Activated CD4-positive, alpha-beta T cell treated with anti-CD3 and anti-CD28 coated beads, Interleukin-2, amount 10 ng/mL, durations not matched to agents 7 days and 5 days (primary cell): ENCODE data around the gene CARD11. TPM values are rescaled to one million over a fixed set of nuclear protein-coding genes. Genes with fewer than 3 reads are reported as not detected.

Source experiments
- CTCF ChIA-PET: fragments of 350-600 bp; sonication (Branson Sonifier 250); formaldehyde crosslinking; loops from one replicate; lab custom pipeline; 2021; ENCODE audit warnings: antibody characterized with exemption; lab: Charles Lee
- POLR2A ChIA-PET: fragments of 350-600 bp; sonication (Branson Sonifier 250); formaldehyde crosslinking; loops from one replicate; lab custom pipeline; 2021; ENCODE audit warnings: antibody characterized with exemption; lab: Charles Lee
- DNase-seq: peaks from one replicate; pipeline ENCODE4 v3.0.0-alpha.2; 2020
- H3K27ac Mint-ChIP-seq: one replicate; pipeline ENCODE4 v1.8.0; 2021; ENCODE audit warnings: mild to moderate bottlenecking, moderate library complexity, mixed read lengths
- H3K27me3 Mint-ChIP-seq: one replicate; pipeline ENCODE4 v1.8.0; 2021; ENCODE audit warnings: mixed read lengths
- H3K36me3 Mint-ChIP-seq: one replicate; pipeline ENCODE4 v1.8.0; 2021; ENCODE audit warnings: low read depth, mixed read lengths
- H3K4me1 Mint-ChIP-seq: one replicate; pipeline ENCODE4 v1.8.0; 2021; ENCODE audit warnings: mixed read lengths
- H3K4me3 Mint-ChIP-seq: one replicate; pipeline ENCODE4 v1.8.0; 2021; ENCODE audit warnings: mild to moderate bottlenecking, moderate library complexity, mixed read lengths
- H3K9me3 Mint-ChIP-seq: one replicate; pipeline ENCODE4 v1.8.0; 2021; ENCODE audit warnings: mixed read lengths
- total RNA-seq, 2 experiments: library from RNA; stranded (reverse); gene quantifications; one replicate each; pipeline ENCODE4 v1.2.3, GENCODE V29; 2021

Gene CARD11
- 100 to 1,000 TPM; 160 to 167 TPM for total RNA-seq

- peak within 1 kb of the TSS; percentile 95 for H3K27ac Mint-ChIP-seq
- no peaks in the 10 kb centered on the region for H3K9me3 Mint-ChIP-seq
- ChIA-PET POLR2A (interaction anchor here (0.6 kb wide), 1 partner anchor 65 kb away, joined by 3 read pairs; no protein-coding TSS in a partner anchor), CTCF (interaction anchor here (1.4 to 2.2 kb wide), 2 partner anchors 11 to 22 kb away, joined by 4 to 7 read pairs; no protein-coding TSS in a partner anchor)
- H3K4me3 Mint-ChIP-seq = peak within 1 kb of the TSS; percentile 99
- peak; percentile 74 for DNase-seq
- H3K4me1 Mint-ChIP-seq = peaks cover 50% of the 10 kb centered on the region
- no peaks in the 10 kb centered on the region for H3K27me3 Mint-ChIP-seq
- peaks cover 34% of the 10 kb centered on the region for H3K36me3 Mint-ChIP-seq
Observed at GRCh38 chr7:3043544-3044371, at the start of gene CARD11. Gene CARD11 (minus strand): TSS chr7:3043867. CDS start chr7:2958506, 85,361 bp downstream.

GRCh38 chr7:3092468-3092867 lies 48.8 kb upstream of the CARD11 start:
- Mint-ChIP-seq H3K4me3 (peak overlapping the region; percentile 30), H3K9me3 (no peaks in the 10 kb centered on the region), H3K4me1 (peaks cover 64% of the 10 kb centered on the region), H3K27me3 (no peaks in the 10 kb centered on the region), H3K27ac (peak overlapping the region; percentile 93), H3K36me3 (peaks cover 3% of the 10 kb centered on the region)
- ChIA-PET CTCF (interaction anchor here (0.6 to 4.8 kb wide), 15 partner anchors 8 to 869 kb away, joined by 3 to 21 read pairs (median 4); no protein-coding TSS in a partner anchor), POLR2A (interaction anchor here (0.6 to 1.4 kb wide), 4 partner anchors 9 to 499 kb away, joined by 3 to 6 read pairs (median 4); no protein-coding TSS in a partner anchor)
- DNase-seq = peak; percentile 83

DNA sequence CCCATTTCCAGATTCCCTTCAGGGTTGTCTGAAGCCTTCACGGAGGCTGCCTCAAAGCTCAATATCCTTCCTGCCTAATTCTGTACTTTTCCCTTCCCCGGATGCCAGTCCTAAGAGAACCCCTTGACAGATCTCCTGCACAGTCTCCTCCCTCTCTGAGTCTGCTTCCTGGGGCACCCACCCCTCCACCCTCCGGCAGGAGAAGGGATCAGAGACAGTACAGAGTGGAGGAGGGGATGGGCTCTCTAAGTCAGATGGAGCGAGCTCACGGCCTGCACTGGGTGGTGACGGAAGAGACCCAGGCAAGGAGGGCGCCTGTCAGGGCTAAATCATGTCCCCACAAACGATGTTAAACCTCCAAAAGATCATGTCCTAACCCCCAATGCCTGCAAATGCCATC lies 48.0 kb upstream of the CARD11 start:
- DNase-seq = no peak
- Mint-ChIP-seq H3K36me3 (peaks cover 3% of the 10 kb centered on the region), H3K9me3 (no peaks in the 10 kb centered on the region), H3K27me3 (no peaks in the 10 kb centered on the region), H3K27ac (peak overlapping the region; percentile 93), H3K4me3 (peak overlapping the region; percentile 46), H3K4me1 (peaks cover 63% of the 10 kb centered on the region)
- ChIA-PET POLR2A (no interaction called here), CTCF (interaction anchor here (0.6 to 4.8 kb wide), 9 partner anchors 10 to 381 kb away, joined by 3 to 21 read pairs (median 6); no protein-coding TSS in a partner anchor)

GRCh38 chr7:3089493-3089892 lies 45.8 kb upstream of the CARD11 start:
- ChIA-PET POLR2A (no interaction called here), CTCF (interaction anchor here (0.8 to 4.8 kb wide), 12 partner anchors 10 to 67 kb away, joined by 3 to 21 read pairs (median 4); no protein-coding TSS in a partner anchor)
- Mint-ChIP-seq H3K36me3 (peaks cover 3% of the 10 kb centered on the region), H3K4me1 (peaks cover 47% of the 10 kb centered on the region), H3K9me3 (no peaks in the 10 kb centered on the region), H3K27me3 (no peaks in the 10 kb centered on the region), H3K27ac (no peak overlapping the region), H3K4me3 (no peak overlapping the region)
- no peak for DNase-seq

- Mint-ChIP-seq H3K36me3 (peaks cover 3% of the 10 kb centered on the region), H3K4me3 (no peak overlapping the region), H3K9me3 (no peaks in the 10 kb centered on the region), H3K27ac (no peak overlapping the region), H3K27me3 (no peaks in the 10 kb centered on the region), H3K4me1 (peaks cover 29% of the 10 kb centered on the region)
- POLR2A ChIA-PET = no interaction called here
- DNase-seq = no peak
- CTCF ChIA-PET = interaction anchor here (0.9 to 1.5 kb wide), 7 partner anchors 12 to 221 kb away, joined by 3 to 7 read pairs (median 4); no protein-coding TSS in a partner anchor
Observed at GRCh38 chr7:3087243-3087755, 43.6 kb upstream of the CARD11 start.

DNA sequence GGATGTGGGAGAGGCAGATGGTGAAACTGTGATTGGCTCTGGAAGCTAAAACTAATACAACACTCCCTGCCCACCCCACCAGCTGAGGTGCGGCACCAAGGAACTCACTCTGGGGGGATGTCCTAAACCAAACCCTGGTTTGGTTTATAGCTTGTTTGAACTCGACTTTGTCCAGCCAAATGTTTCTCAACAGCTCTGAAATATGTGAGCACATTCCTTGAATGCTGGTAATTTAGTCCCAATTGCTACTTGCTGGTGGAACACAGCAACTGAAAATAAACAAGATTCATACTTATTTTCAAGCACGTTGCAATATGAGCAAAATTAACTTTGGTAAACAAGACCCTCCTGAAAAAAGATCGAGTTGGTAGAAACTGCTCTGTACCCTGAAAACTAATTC lies 39.7 kb upstream of the CARD11 start:
- Mint-ChIP-seq H3K4me1 (no peaks in the 10 kb centered on the region), H3K27ac (no peak overlapping the region), H3K27me3 (no peaks in the 10 kb centered on the region), H3K4me3 (no peak overlapping the region), H3K9me3 (peaks cover 7% of the 10 kb centered on the region), H3K36me3 (peaks cover 2% of the 10 kb centered on the region)
- ChIA-PET POLR2A (no interaction called here), CTCF (no interaction called here)
- DNase-seq = no peak

DNA sequence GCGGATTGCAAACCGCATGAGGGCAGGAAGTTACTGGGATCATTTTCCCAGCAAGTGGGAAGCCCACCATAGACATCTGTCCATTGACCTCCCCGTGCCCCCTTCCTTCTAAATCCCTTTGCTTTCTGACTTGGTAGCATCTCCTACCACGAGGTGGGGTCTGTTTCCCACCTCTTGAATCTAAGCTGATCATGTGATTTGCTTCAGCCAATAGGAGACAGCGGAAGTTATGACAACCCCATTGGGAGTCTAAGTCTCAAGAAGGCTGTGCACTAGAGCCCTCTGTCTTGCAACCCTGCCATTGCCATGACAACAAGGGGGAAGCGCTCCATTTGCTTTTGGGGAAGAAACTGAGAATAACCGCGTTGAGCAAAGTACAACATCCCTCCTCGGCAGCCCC lies 39.2 kb upstream of the CARD11 start:
- POLR2A ChIA-PET = no interaction called here

DNA sequence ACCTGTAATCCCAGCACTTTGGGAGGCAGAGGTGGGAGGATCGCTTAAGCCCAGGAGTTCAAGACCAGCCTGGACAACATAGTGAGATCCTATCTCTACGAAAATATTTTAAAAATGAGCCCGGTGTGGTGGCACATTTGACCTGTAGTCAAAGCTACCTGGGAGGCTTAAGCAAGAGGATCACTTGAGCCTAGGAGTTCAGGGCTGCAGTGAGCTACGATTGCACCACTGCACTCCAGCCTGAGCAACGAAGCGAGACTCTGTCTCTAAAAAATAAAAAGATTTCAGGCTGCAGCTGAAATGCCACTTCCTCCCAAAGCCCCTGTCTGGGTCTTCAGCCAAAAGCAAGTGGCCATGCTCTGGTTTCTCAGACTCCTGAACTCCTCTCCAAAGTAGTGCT lies 38.7 kb upstream of the CARD11 start:
- Mint-ChIP-seq H3K4me3 (no peak overlapping the region), H3K27me3 (no peaks in the 10 kb centered on the region), H3K4me1 (no peaks in the 10 kb centered on the region), H3K9me3 (peaks cover 9% of the 10 kb centered on the region), H3K36me3 (peaks cover 8% of the 10 kb centered on the region), H3K27ac (no peak overlapping the region)
- ChIA-PET POLR2A (no interaction called here), CTCF (interaction anchor here (0.8 kb wide), 1 partner anchor 12 kb away, joined by 3 read pairs; no protein-coding TSS in a partner anchor)
- no peak for DNase-seq

More for the DNA sequence above, 39.2 kb upstream of the CARD11 start:
- no peaks in the 10 kb centered on the region for H3K4me1 Mint-ChIP-seq
- no peak for DNase-seq
- peaks cover 5% of the 10 kb centered on the region for H3K36me3 Mint-ChIP-seq
- peaks cover 9% of the 10 kb centered on the region for H3K9me3 Mint-ChIP-seq
- H3K4me3 Mint-ChIP-seq = no peak overlapping the region
- no peaks in the 10 kb centered on the region for H3K27me3 Mint-ChIP-seq
- no peak overlapping the region for H3K27ac Mint-ChIP-seq
- CTCF ChIA-PET = no interaction called here

DNA sequence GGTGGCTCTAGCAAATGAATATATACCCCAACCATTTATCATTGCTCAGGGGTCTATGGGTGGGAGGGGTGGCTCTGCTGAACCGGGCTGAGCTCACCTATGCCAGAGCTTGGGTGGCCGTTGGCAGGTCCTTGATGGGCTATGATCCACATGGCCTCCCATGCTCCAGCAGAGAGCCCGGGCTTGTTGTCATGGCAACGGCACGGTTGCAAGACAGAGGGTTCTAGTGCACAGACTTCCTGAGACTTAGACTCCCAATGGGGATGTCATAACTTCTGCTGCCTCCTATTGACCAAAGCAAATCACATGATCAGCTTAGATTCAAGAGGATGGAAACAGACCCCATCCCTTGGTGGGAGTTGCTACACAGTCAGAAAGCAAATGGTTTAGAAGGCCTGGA lies 36.4 kb upstream of the CARD11 start:
- H3K4me3 Mint-ChIP-seq = no peak overlapping the region
- H3K27me3 Mint-ChIP-seq = no peaks in the 10 kb centered on the region
- H3K9me3 Mint-ChIP-seq = peaks cover 19% of the 10 kb centered on the region
- no peaks in the 10 kb centered on the region for H3K4me1 Mint-ChIP-seq
- no peak for DNase-seq
- POLR2A ChIA-PET = no interaction called here
- peaks cover 9% of the 10 kb centered on the region for H3K36me3 Mint-ChIP-seq
- CTCF ChIA-PET = interaction anchor here (0.7 to 1.4 kb wide), 3 partner anchors 10 to 39 kb away, joined by 3 to 7 read pairs (median 3); no protein-coding TSS in a partner anchor
- H3K27ac Mint-ChIP-seq = no peak overlapping the region

DNA sequence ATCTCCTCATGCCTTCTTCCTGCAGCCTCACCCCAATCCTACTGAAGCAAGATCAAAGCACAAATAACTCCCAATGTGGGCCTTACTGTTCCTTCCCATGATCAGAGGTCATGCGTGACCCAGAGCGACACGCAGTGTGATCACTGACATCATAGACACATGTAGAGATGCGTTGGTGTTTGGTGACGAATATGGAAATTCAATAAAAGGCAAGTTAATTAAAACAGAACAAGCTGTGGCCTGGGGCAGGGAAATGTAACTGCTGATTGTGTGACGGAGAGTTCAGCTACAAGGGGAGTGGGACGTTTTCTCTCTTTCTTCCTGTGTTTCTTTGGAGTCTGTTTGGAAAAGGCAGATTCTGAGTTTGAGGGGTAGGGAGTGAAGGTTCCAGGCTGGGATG lies 34.8 kb upstream of the CARD11 start:
- DNase-seq = no peak
- ChIA-PET POLR2A (interaction anchor here (0.5 kb wide), 1 partner anchor 75 kb away, joined by 3 read pairs; no protein-coding TSS in a partner anchor), CTCF (interaction anchor here (1.0 to 1.6 kb wide), 2 partner anchors 10 to 11 kb away, joined by 3 to 4 read pairs; no protein-coding TSS in a partner anchor)
- H3K9me3 Mint-ChIP-seq = peaks cover 21% of the 10 kb centered on the region
- H3K27me3 Mint-ChIP-seq = no peaks in the 10 kb centered on the region
- no peak overlapping the region for H3K4me3 Mint-ChIP-seq
- H3K27ac Mint-ChIP-seq = no peak overlapping the region
- H3K4me1 Mint-ChIP-seq = no peaks in the 10 kb centered on the region
- peaks cover 9% of the 10 kb centered on the region for H3K36me3 Mint-ChIP-seq

- Mint-ChIP-seq H3K27ac (no peak overlapping the region), H3K4me3 (no peak overlapping the region), H3K4me1 (no peaks in the 10 kb centered on the region), H3K27me3 (no peaks in the 10 kb centered on the region), H3K9me3 (peaks cover 22% of the 10 kb centered on the region), H3K36me3 (peaks cover 9% of the 10 kb centered on the region)
- POLR2A ChIA-PET = no interaction called here
- DNase-seq = no peak
- CTCF ChIA-PET = interaction anchor here (0.7 to 2.2 kb wide), 5 partner anchors 11 to 349 kb away, joined by 3 to 8 read pairs (median 4); no protein-coding TSS in a partner anchor
Observed at GRCh38 chr7:3076700-3077099, 33.0 kb upstream of the CARD11 start.

- Mint-ChIP-seq H3K9me3 (peaks cover 28% of the 10 kb centered on the region), H3K36me3 (peaks cover 15% of the 10 kb centered on the region), H3K4me1 (peaks cover 3% of the 10 kb centered on the region), H3K27ac (no peak overlapping the region), H3K4me3 (no peak overlapping the region), H3K27me3 (no peaks in the 10 kb centered on the region)
- POLR2A ChIA-PET = no interaction called here
- DNase-seq = no peak
- CTCF ChIA-PET = interaction anchor here (0.7 to 2.2 kb wide), 4 partner anchors 10 to 350 kb away, joined by 3 to 8 read pairs (median 4); no protein-coding TSS in a partner anchor
Observed at GRCh38 chr7:3076163-3076562, 32.5 kb upstream of the CARD11 start.
